Activated CD8-positive, alpha-beta T cell treated with anti-CD3 and anti-CD28 coated beads, Interleukin-2, amount 10 ng/mL, durations not matched to agents 7 days and 5 days (primary cell): ENCODE measurements around the gene MYO5C. TPM values are rescaled to one million over a fixed set of nuclear protein-coding genes. Genes with fewer than 3 reads are reported as not detected.

Experiments
- ATAC-seq: fragments of 150-1000 bp; cut with Tn5 transposase; one replicate; pipeline ENCODE4 v1.10.0; 2021; ENCODE audit warnings: moderate library complexity
- CTCF ChIA-PET: fragments of 350-600 bp; sonication (Branson Sonifier 250); formaldehyde crosslinking; loops from one replicate; lab custom pipeline; 2021; ENCODE audit warnings: antibody characterized with exemption; lab: Charles Lee
- POLR2A ChIA-PET: fragments of 350-600 bp; sonication (Branson Sonifier 250); formaldehyde crosslinking; loops from one replicate; lab custom pipeline; 2021; ENCODE audit warnings: antibody characterized with exemption; lab: Charles Lee
- DNase-seq: peaks from one replicate; pipeline ENCODE4 v3.0.0-alpha.2; 2020
- H3K27ac Mint-ChIP-seq: one replicate; pipeline ENCODE4 v1.8.0; 2021; ENCODE audit warnings: mild to moderate bottlenecking, mixed read lengths
- H3K27me3 Mint-ChIP-seq: one replicate; pipeline ENCODE4 v1.8.0; 2021; ENCODE audit warnings: low read depth, mixed read lengths
- H3K36me3 Mint-ChIP-seq: one replicate; pipeline ENCODE4 v1.8.0; 2021; ENCODE audit warnings: low read depth, mixed read lengths
- H3K4me1 Mint-ChIP-seq: one replicate; pipeline ENCODE4 v1.8.0; 2021; ENCODE audit warnings: low read depth, mixed read lengths
- H3K4me3 Mint-ChIP-seq: one replicate; pipeline ENCODE4 v1.8.0; 2021; ENCODE audit warnings: mild to moderate bottlenecking, mixed read lengths
- H3K9me3 Mint-ChIP-seq: one replicate; pipeline ENCODE4 v1.8.0; 2022; ENCODE audit warnings: mixed read lengths; ENCODE audit not compliant: insufficient read depth
- total RNA-seq, 2 experiments: library from RNA; stranded (reverse); gene quantifications; one replicate each; pipeline ENCODE4 v1.2.3, GENCODE V29; 2021

Gene MYO5C
- total RNA-seq, 2 experiments from 2014 or later = 2.5 to 3.2 TPM

GRCh38 chr15:52225230-52225629, 70.4 kb downstream of the MYO5C start:
- Mint-ChIP-seq H3K36me3 (peaks cover 11% of the 10 kb centered on the region), H3K4me3 (no peak overlapping the region), H3K9me3 (no peaks in the 10 kb centered on the region), H3K4me1 (peaks cover 38% of the 10 kb centered on the region), H3K27ac (no peak overlapping the region), H3K27me3 (no peaks in the 10 kb centered on the region)
- CTCF ChIA-PET = interaction anchor here (0.7 to 9.2 kb wide), 12 partner anchors 9 to 336 kb away, joined by 3 to 93 read pairs (median 11); partner anchors contain the start of gene LEO1
- DNase-seq (no peak), ATAC-seq (no peak)
- POLR2A ChIA-PET = interaction anchor here (0.7 to 2.2 kb wide), 2 partner anchors 46 to 82 kb away, joined by 3 to 8 read pairs; no protein-coding TSS in a partner anchor

GRCh38 chr15:52224211-52224610, 71.4 kb downstream of the MYO5C start:
- H3K4me3 Mint-ChIP-seq = no peak overlapping the region
- no peak for DNase-seq
- no peaks in the 10 kb centered on the region for H3K27me3 Mint-ChIP-seq
- no peak overlapping the region for H3K27ac Mint-ChIP-seq
- CTCF ChIA-PET = interaction anchor here (0.8 to 9.2 kb wide), 8 partner anchors 8 to 252 kb away, joined by 3 to 93 read pairs (median 8); partner anchors contain the start of gene LEO1
- H3K36me3 Mint-ChIP-seq = peaks cover 11% of the 10 kb centered on the region
- no peak for ATAC-seq
- POLR2A ChIA-PET = interaction anchor here (2.2 kb wide), 1 partner anchor 45 kb away, joined by 8 read pairs; no protein-coding TSS in a partner anchor
- H3K9me3 Mint-ChIP-seq = no peaks in the 10 kb centered on the region
- H3K4me1 Mint-ChIP-seq = peaks cover 44% of the 10 kb centered on the region

- Mint-ChIP-seq H3K27ac (peak overlapping the region; percentile 96), H3K9me3 (no peaks in the 10 kb centered on the region), H3K4me1 (peaks cover 45% of the 10 kb centered on the region), H3K36me3 (peaks cover 11% of the 10 kb centered on the region), H3K4me3 (peak overlapping the region; percentile 85), H3K27me3 (no peaks in the 10 kb centered on the region)
- POLR2A ChIA-PET = interaction anchor here (0.6 to 1.2 kb wide), 2 partner anchors 9 to 43 kb away, joined by 3 to 6 read pairs; no protein-coding TSS in a partner anchor
- DNase-seq (no peak), ATAC-seq (peak; percentile 52)
- CTCF ChIA-PET = interaction anchor here (1.3 to 3.2 kb wide), 3 partner anchors 8 to 13 kb away, joined by 4 to 26 read pairs (median 6); no protein-coding TSS in a partner anchor
These were observed 73.9 kb downstream of the MYO5C start for GRCh38 chr15:52221730-52222129.

- ATAC-seq = peak; percentile 64
- POLR2A ChIA-PET = interaction anchor here (0.5 to 1.2 kb wide), 3 partner anchors 9 to 96 kb away, joined by 3 to 6 read pairs (median 3); no protein-coding TSS in a partner anchor
- H3K36me3 Mint-ChIP-seq = peaks cover 11% of the 10 kb centered on the region
- H3K27ac Mint-ChIP-seq = peak overlapping the region; percentile 96
- peak overlapping the region; percentile 85 for H3K4me3 Mint-ChIP-seq
- no peaks in the 10 kb centered on the region for H3K27me3 Mint-ChIP-seq
- H3K9me3 Mint-ChIP-seq = no peaks in the 10 kb centered on the region
- DNase-seq = peak; percentile 34
- CTCF ChIA-PET = interaction anchor here (0.8 to 3.2 kb wide), 5 partner anchors 9 to 37 kb away, joined by 3 to 26 read pairs (median 6); no protein-coding TSS in a partner anchor
- peaks cover 45% of the 10 kb centered on the region for H3K4me1 Mint-ChIP-seq
These were observed 74.5 kb downstream of the MYO5C start for GRCh38 chr15:52220937-52221660.

- no peak for DNase-seq
- peaks cover 11% of the 10 kb centered on the region for H3K36me3 Mint-ChIP-seq
- no peak overlapping the region for H3K4me3 Mint-ChIP-seq
- H3K4me1 Mint-ChIP-seq = peaks cover 45% of the 10 kb centered on the region
- ChIA-PET CTCF (interaction anchor here (1.3 to 3.2 kb wide), 4 partner anchors 10 to 37 kb away, joined by 4 to 26 read pairs (median 6); no protein-coding TSS in a partner anchor), POLR2A (interaction anchor here (0.9 kb wide), 1 partner anchor 249 kb away, joined by 3 read pairs; the partner anchor contains the start of gene LEO1)
- ATAC-seq = no peak
- no peaks in the 10 kb centered on the region for H3K9me3 Mint-ChIP-seq
- no peaks in the 10 kb centered on the region for H3K27me3 Mint-ChIP-seq
- H3K27ac Mint-ChIP-seq = no peak overlapping the region
These were observed 75.4 kb downstream of the MYO5C start for GRCh38 chr15:52220251-52220650.

GRCh38 chr15:52218816-52219215, 76.8 kb downstream of the MYO5C start:
- no peak overlapping the region for H3K4me3 Mint-ChIP-seq
- DNase-seq (peak; percentile 17), ATAC-seq (no peak)
- no peaks in the 10 kb centered on the region for H3K9me3 Mint-ChIP-seq
- peaks cover 11% of the 10 kb centered on the region for H3K36me3 Mint-ChIP-seq
- POLR2A ChIA-PET = no interaction called here
- H3K27me3 Mint-ChIP-seq = no peaks in the 10 kb centered on the region
- CTCF ChIA-PET = interaction anchor here (5.5 kb wide), 1 partner anchor 9 kb away, joined by 93 read pairs; no protein-coding TSS in a partner anchor
- H3K4me1 Mint-ChIP-seq = peaks cover 41% of the 10 kb centered on the region
- H3K27ac Mint-ChIP-seq = no peak overlapping the region

GRCh38 chr15:52218371-52218770, 77.2 kb downstream of the MYO5C start:
- no peak for DNase-seq
- no peaks in the 10 kb centered on the region for H3K27me3 Mint-ChIP-seq
- peaks cover 10% of the 10 kb centered on the region for H3K36me3 Mint-ChIP-seq
- no peaks in the 10 kb centered on the region for H3K9me3 Mint-ChIP-seq
- CTCF ChIA-PET = interaction anchor here (2.3 to 5.5 kb wide), 2 partner anchors 10 kb away, joined by 38 to 93 read pairs; no protein-coding TSS in a partner anchor
- no peak overlapping the region for H3K27ac Mint-ChIP-seq
- H3K4me1 Mint-ChIP-seq = peaks cover 38% of the 10 kb centered on the region
- POLR2A ChIA-PET = no interaction called here
- ATAC-seq = no peak
- H3K4me3 Mint-ChIP-seq = no peak overlapping the region

- POLR2A ChIA-PET = interaction anchor here (1.0 kb wide), 1 partner anchor 245 kb away, joined by 3 read pairs; the partner anchor contains the start of gene LEO1
- DNase-seq (peak; percentile 42), ATAC-seq (peak; percentile 32)
- Mint-ChIP-seq H3K4me1 (peaks cover 26% of the 10 kb centered on the region), H3K36me3 (peaks cover 1% of the 10 kb centered on the region), H3K4me3 (no peak overlapping the region), H3K27ac (no peak overlapping the region), H3K27me3 (no peaks in the 10 kb centered on the region), H3K9me3 (no peaks in the 10 kb centered on the region)
- CTCF ChIA-PET = interaction anchor here (0.7 to 5.5 kb wide), 14 partner anchors 9 to 134 kb away, joined by 3 to 93 read pairs (median 3); no protein-coding TSS in a partner anchor
These were observed 78.4 kb downstream of the MYO5C start for GRCh38 chr15:52217186-52217585.

GRCh38 chr15:52214553-52214952, 81.1 kb downstream of the MYO5C start:
- Mint-ChIP-seq H3K4me1 (peaks cover 7% of the 10 kb centered on the region), H3K27ac (no peak overlapping the region), H3K27me3 (no peaks in the 10 kb centered on the region), H3K36me3 (no peaks in the 10 kb centered on the region), H3K4me3 (no peak overlapping the region), H3K9me3 (no peaks in the 10 kb centered on the region)
- ChIA-PET POLR2A (no interaction called here), CTCF (interaction anchor here (0.7 to 5.5 kb wide), 8 partner anchors 10 to 75 kb away, joined by 3 to 93 read pairs (median 4); no protein-coding TSS in a partner anchor)
- ATAC-seq = no peak
- no peak for DNase-seq

GRCh38 chr15:52213206-52213605, 82.4 kb downstream of the MYO5C start:
- ChIA-PET CTCF (interaction anchor here (1.1 to 5.5 kb wide), 4 partner anchors 9 to 43 kb away, joined by 3 to 93 read pairs (median 4); no protein-coding TSS in a partner anchor), POLR2A (interaction anchor here (0.9 kb wide), 1 partner anchor 15 kb away, joined by 3 read pairs; no protein-coding TSS in a partner anchor)
- DNase-seq (no peak), ATAC-seq (no peak)
- Mint-ChIP-seq H3K4me3 (no peak overlapping the region), H3K27ac (no peak overlapping the region), H3K4me1 (peaks cover 4% of the 10 kb centered on the region), H3K9me3 (no peaks in the 10 kb centered on the region), H3K36me3 (no peaks in the 10 kb centered on the region), H3K27me3 (no peaks in the 10 kb centered on the region)

- DNase-seq = peak; percentile 86
- Mint-ChIP-seq H3K4me3 (no peak overlapping the region), H3K9me3 (no peaks in the 10 kb centered on the region), H3K27me3 (no peaks in the 10 kb centered on the region), H3K27ac (no peak overlapping the region), H3K36me3 (no peaks in the 10 kb centered on the region), H3K4me1 (peaks cover 11% of the 10 kb centered on the region)
- ATAC-seq = peak; percentile 98
- POLR2A ChIA-PET = interaction anchor here (1.6 kb wide), 1 partner anchor 29 kb away, joined by 8 read pairs; no protein-coding TSS in a partner anchor
- CTCF ChIA-PET = interaction anchor here (0.6 to 3.5 kb wide), 59 partner anchors 9 to 351 kb away, joined by 3 to 65 read pairs (median 5); partner anchors contain the start of gene GNB5
These were observed 87.2 kb downstream of the MYO5C start for GRCh38 chr15:52208306-52208946.
